Activated gamma-delta T cell treated with Interleukin-2 at 50 U/mL for 16 hours (primary cell): ENCODE results near the gene SCAF11.

Source experiments
- DNase-seq: peaks from one replicate; pipeline ENCODE4 v3.0.0-alpha.2; 2020

Gene SCAF11

GRCh38 chr12:45977620-45978019 lies 12.8 kb downstream of the SCAF11 start:
- no peak for DNase-seq

- no peak for DNase-seq
Measured at GRCh38 chr12:45975506-45975905, 14.9 kb downstream of the SCAF11 start.

GRCh38 chr12:45974883-45975282 lies 15.5 kb downstream of the SCAF11 start:
- no peak for DNase-seq

GRCh38 chr12:45974171-45974719 lies 16.1 kb downstream of the SCAF11 start:
- no peak for DNase-seq

GRCh38 chr12:45973526-45973925 lies 16.8 kb downstream of the SCAF11 start:
- DNase-seq = no peak

GRCh38 chr12:45970391-45970790 lies 20.0 kb downstream of the SCAF11 start:
- DNase-seq = no peak

- no peak for DNase-seq
Measured at GRCh38 chr12:45969084-45969483, 21.3 kb downstream of the SCAF11 start.

- no peak for DNase-seq
Measured at GRCh38 chr12:45966486-45966885, 23.9 kb downstream of the SCAF11 start.

- DNase-seq = no peak
Measured at GRCh38 chr12:45962553-45963325, 27.6 kb downstream of the SCAF11 start.

- no peak for DNase-seq
Measured at GRCh38 chr12:45959728-45960127, 30.6 kb downstream of the SCAF11 start.

- DNase-seq = no peak
Measured at GRCh38 chr12:45959025-45959424, 31.3 kb downstream of the SCAF11 start.

- no peak for DNase-seq
Measured at GRCh38 chr12:45948546-45948945, 41.8 kb downstream of the SCAF11 start.

GRCh38 chr12:45946435-45946834 lies 43.9 kb downstream of the SCAF11 start:
- DNase-seq = no peak

GRCh38 chr12:45944771-45945170 lies 45.6 kb downstream of the SCAF11 start:
- no peak for DNase-seq

- DNase-seq = no peak
Measured at GRCh38 chr12:45939759-45940158, 50.6 kb downstream of the SCAF11 start.

- DNase-seq = no peak
Measured at GRCh38 chr12:45938566-45938965, 51.8 kb downstream of the SCAF11 start.

- no peak for DNase-seq
Measured at GRCh38 chr12:45934956-45935355, 55.4 kb downstream of the SCAF11 start.

GRCh38 chr12:45933504-45933903 lies 56.9 kb downstream of the SCAF11 start:
- no peak for DNase-seq

- no peak for DNase-seq
Measured at GRCh38 chr12:45930369-45930768, 60.0 kb downstream of the SCAF11 start.

- DNase-seq = no peak
Measured at GRCh38 chr12:45928309-45928708, 62.1 kb downstream of the SCAF11 start.

- no peak for DNase-seq
Measured at GRCh38 chr12:45918818-45919217, 71.6 kb downstream of the SCAF11 start.

- no peak for DNase-seq
Measured at GRCh38 chr12:45915405-45915804, 75.0 kb downstream of the SCAF11 start.

GRCh38 chr12:45914090-45914489 lies 76.3 kb downstream of the SCAF11 start:
- no peak for DNase-seq

GRCh38 chr12:45913631-45914030 lies 76.7 kb downstream of the SCAF11 start:
- DNase-seq = no peak

GRCh38 chr12:45912774-45913173 lies 77.6 kb downstream of the SCAF11 start:
- DNase-seq = no peak
